ENCODE data around the gene GNAT2. TPM values are rescaled to one million over a fixed set of nuclear protein-coding genes. Genes with fewer than 3 reads are reported as not detected.

GNAT2 gene
- total RNA-seq, 1 donor = 0.43 TPM

GRCh38 chr1:109624201-109625010 is 5.0 kb upstream of the GNAT2 start:
- peak overlapping the region; percentile 46 for H3K4me3 ChIP-seq (ENCODE audit: low read depth, low read length)
- DNase-seq (ENCODE audit: low read depth) = peak; percentile 20
- no peak for TF ChIP-seq CTCF (IDR thresholded peaks at IDR 0.05; ENCODE audit: insufficient read depth, low read depth, low read length)

GRCh38 chr1:109623601-109624161 is 4.3 kb upstream of the GNAT2 start:
- peak overlapping the region; percentile 46 for H3K4me3 ChIP-seq (ENCODE audit: low read depth, low read length)
- peak; percentile 45 for DNase-seq (ENCODE audit: low read depth)

GRCh38 chr1:109622895-109623294 is 3.5 kb upstream of the GNAT2 start:
- H3K4me3 ChIP-seq (ENCODE audit: low read depth, low read length) = no peak overlapping the region
- no peak for DNase-seq (ENCODE audit: low read depth)
- TF ChIP-seq CTCF (IDR thresholded peaks at IDR 0.05; ENCODE audit: insufficient read depth, low read depth, low read length) = no peak

More at GRCh38 chr1:109623601-109624161, 4.3 kb upstream of the GNAT2 start:
- TF ChIP-seq CTCF (IDR thresholded peaks at IDR 0.05; ENCODE audit: insufficient read depth, low read depth, low read length) = no peak

GRCh38 chr1:109622137-109622892 is 2.9 kb upstream of the GNAT2 start:
- no peak for TF ChIP-seq CTCF (IDR thresholded peaks at IDR 0.05; ENCODE audit: insufficient read depth, low read depth, low read length)
- H3K4me3 ChIP-seq (ENCODE audit: low read depth, low read length) = peak overlapping the region; percentile 98
- DNase-seq (ENCODE audit: low read depth) = no peak

GRCh38 chr1:109621379-109622136 is 2.1 kb upstream of the GNAT2 start:
- H3K4me3 ChIP-seq (ENCODE audit: low read depth, low read length) = peak overlapping the region; percentile 98
- DNase-seq (ENCODE audit: low read depth) = no peak
- TF ChIP-seq CTCF (IDR thresholded peaks at IDR 0.05; ENCODE audit: insufficient read depth, low read depth, low read length) = no peak

- DNase-seq (ENCODE audit: low read depth) = peak; percentile 95
- H3K4me3 ChIP-seq (ENCODE audit: low read depth, low read length) = peak overlapping the region; percentile 98
- no peak for TF ChIP-seq CTCF (IDR thresholded peaks at IDR 0.05; ENCODE audit: insufficient read depth, low read depth, low read length)
These were observed 1.4 kb upstream of the GNAT2 start for GRCh38 chr1:109620841-109621286.

Data from fibroblast of villous mesenchyme (primary cell).